ENCODE measurements around the gene FAM53A. TPM values are rescaled to one million over a fixed set of nuclear protein-coding genes. Genes with fewer than 3 reads are reported as not detected.

The FAM53A gene
- total RNA-seq, 4 donors from 2014 or later, result 6.1 to 33.7 (median 13.6) TPM

DNA sequence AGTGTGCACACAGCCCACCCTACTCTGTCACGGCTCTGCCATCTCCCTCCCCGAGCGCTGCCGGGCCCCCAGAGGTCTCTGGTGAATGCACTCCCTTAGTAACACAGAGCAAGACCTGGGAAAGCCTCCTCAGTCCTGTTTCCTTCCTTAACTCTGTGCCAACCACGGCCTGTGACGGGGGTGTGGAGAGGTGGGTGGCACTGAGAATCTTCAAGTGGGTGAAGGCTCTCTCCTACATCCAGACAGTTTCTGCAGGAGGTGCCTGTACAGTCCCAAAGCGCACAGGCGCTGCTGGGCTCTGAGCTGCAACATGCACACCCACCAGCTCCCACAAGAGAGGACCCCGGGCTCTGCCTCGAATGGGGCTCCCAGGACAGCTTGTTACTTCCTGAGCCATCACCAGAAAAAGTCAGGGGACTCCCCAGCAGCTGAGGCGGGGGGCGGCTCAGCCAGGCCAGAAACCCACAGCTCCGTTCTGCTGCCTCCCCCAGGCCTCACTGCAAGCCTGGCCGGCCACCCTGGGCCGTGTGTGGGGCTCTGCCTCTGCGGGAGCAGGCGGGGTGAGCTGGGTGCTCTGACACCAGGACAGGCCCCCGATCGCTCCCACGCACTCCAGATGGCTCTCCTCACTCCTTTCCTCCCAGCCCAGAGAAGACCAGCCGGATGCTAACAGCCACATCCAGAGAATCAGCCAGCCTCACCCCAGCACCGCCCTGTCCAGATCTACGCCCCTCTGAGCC, 29.7 kb downstream of the FAM53A start:
- H3K27ac ChIP-seq, result no peak overlapping the region
- peaks cover 0 to 29% (median 0%) of the 10 kb centered on the region in 3 donors for H3K36me3 ChIP-seq
- no peak for DNase-seq (ENCODE audit: low spot score in 2 of 2)
- H3K9me3 ChIP-seq, result no peaks in the 10 kb centered on the region
- WGBS, 2 donors, result 82 to 93% methylated on average over 16 of the region's 23 CpGs
- no peaks in the 10 kb centered on the region for H3K4me1 ChIP-seq
- no peak overlapping the region for H3K4me3 ChIP-seq
- no peak for TF ChIP-seq POLR2A (IDR thresholded peaks at IDR 0.05)
- TF ChIP-seq, protein P1, sequence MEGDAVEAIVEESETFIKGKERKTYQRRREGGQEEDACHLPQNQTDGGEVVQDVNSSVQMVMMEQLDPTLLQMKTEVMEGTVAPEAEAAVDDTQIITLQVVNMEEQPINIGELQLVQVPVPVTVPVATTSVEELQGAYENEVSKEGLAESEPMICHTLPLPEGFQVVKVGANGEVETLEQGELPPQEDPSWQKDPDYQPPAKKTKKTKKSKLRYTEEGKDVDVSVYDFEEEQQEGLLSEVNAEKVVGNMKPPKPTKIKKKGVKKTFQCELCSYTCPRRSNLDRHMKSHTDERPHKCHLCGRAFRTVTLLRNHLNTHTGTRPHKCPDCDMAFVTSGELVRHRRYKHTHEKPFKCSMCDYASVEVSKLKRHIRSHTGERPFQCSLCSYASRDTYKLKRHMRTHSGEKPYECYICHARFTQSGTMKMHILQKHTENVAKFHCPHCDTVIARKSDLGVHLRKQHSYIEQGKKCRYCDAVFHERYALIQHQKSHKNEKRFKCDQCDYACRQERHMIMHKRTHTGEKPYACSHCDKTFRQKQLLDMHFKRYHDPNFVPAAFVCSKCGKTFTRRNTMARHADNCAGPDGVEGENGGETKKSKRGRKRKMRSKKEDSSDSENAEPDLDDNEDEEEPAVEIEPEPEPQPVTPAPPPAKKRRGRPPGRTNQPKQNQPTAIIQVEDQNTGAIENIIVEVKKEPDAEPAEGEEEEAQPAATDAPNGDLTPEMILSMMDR (IDR thresholded peaks at IDR 0.05), result no peak
- no peak for TF ChIP-seq EP300 (IDR thresholded peaks at IDR 0.05)
- no peaks in the 10 kb centered on the region for H3K27me3 ChIP-seq

DNA sequence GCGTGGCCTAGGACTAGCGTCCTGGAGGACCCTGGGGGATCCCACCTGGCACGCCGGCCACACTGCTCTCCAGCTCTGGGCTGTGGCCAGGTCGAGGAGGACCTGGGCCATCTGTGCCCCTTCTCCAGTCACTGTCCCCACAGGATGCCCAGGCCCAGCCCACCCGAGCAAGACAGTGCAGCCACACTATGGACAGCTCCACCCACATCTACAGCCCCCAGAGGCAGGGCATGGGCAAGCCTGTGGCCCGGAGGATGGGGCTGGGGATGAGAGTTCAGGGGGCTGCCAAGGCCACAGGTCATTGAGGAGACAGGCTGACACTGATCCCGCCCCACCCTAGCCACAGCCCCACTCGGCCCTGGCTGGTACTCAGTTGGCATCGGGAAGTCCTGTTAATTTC, 30.3 kb downstream of the FAM53A start:
- 90 to 95% methylated on average over 5 to 8 of the region's 10 CpGs for WGBS, 2 donors
- no peaks in the 10 kb centered on the region for H3K9me3 ChIP-seq
- H3K36me3 ChIP-seq, result peaks cover 0 to 25% (median 0%) of the 10 kb centered on the region in 3 donors
- H3K4me3 ChIP-seq, result no peak overlapping the region
- H3K27ac ChIP-seq, result no peak overlapping the region
- no peak for DNase-seq (ENCODE audit: low spot score in 2 of 2)
- H3K4me1 ChIP-seq, result no peaks in the 10 kb centered on the region
- TF ChIP-seq POLR2A (IDR thresholded peaks at IDR 0.05) (no peak), EP300 (IDR thresholded peaks at IDR 0.05) (no peak)
- TF ChIP-seq, protein P1 (IDR thresholded peaks at IDR 0.05), result no peak
- no peaks in the 10 kb centered on the region for H3K27me3 ChIP-seq

DNA sequence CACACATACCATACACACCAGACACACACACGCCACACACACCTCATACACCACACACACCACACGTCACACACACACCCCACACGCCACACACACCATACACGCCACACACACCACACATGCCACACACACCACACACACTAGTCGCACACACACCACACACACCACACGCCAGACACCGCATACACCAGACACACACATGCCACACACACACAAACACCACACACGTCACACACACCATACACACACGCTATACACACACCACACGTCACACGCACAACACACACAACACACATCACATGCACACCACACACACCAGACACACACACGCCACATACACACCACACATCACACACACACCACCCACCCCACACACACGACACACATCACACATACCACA, 32.0 kb downstream of the FAM53A start:
- Histone ChIP-seq H3K27ac (no peak overlapping the region), H3K4me3 (no peak overlapping the region), H3K9me3 (no peaks in the 10 kb centered on the region), H3K36me3 (peaks cover 0 to 25% (median 0%) of the 10 kb centered on the region in 3 donors), H3K27me3 (no peaks in the 10 kb centered on the region), H3K4me1 (no peaks in the 10 kb centered on the region)
- DNase-seq (ENCODE audit: low spot score in 2 of 2), result no peak
- 94 to 95% methylated on average over 13 of the region's 13 CpGs for WGBS, 2 donors
- TF ChIP-seq POLR2A (IDR thresholded peaks at IDR 0.05) (no peak), EP300 (IDR thresholded peaks at IDR 0.05) (no peak)
- TF ChIP-seq, protein P1 (IDR thresholded peaks at IDR 0.05), result no peak

DNA sequence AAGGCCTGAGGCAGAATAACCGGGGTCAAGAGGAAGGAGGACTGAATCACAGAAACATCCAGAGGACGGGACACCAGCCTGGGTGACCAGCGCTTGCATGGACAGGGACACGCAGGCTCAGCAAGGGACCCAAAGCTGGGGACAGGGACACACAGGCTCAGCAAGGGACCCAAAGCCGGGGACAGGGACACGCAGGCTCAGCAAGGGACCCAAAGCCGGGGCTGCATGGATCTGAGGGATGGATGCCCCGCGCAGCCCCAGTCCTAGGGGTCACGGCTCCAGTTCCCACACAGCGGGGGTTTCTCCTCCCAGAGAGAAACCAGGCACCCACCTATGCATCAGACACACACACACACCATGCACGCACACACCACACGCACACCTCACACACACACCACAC, 32.5 kb downstream of the FAM53A start:
- Histone ChIP-seq H3K36me3 (peaks cover 0 to 20% (median 0%) of the 10 kb centered on the region in 3 donors), H3K27ac (no peak overlapping the region), H3K4me3 (no peak overlapping the region), H3K9me3 (no peaks in the 10 kb centered on the region), H3K27me3 (no peaks in the 10 kb centered on the region), H3K4me1 (no peaks in the 10 kb centered on the region)
- 87 to 93% methylated on average over 13 of the region's 13 CpGs for WGBS, 2 donors
- no peak for DNase-seq (ENCODE audit: low spot score in 2 of 2)
- TF ChIP-seq, protein P1 (IDR thresholded peaks at IDR 0.05), result no peak
- TF ChIP-seq EP300 (IDR thresholded peaks at IDR 0.05), result no peak
- no peak for TF ChIP-seq POLR2A (IDR thresholded peaks at IDR 0.05)

DNA sequence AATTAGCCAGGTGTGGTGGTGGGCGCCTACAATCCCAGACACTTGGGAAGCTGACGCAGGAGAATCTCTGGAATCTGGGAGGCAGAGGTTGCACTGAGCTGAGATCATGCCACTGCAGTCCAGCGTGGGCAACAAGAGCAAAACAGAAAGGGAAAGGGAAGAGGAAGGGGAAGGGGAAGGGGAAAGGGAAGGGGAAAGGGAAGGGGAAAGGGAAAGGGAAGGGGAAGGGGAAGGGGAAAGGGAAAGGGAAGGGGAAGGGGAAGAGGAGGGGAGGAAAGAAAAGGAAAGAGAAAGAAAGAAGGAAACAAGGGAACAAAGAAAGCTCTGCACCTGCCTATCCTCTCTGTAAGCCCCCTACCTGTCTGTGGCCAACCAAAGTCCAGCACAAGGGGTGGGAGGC, 35.2 kb downstream of the FAM53A start:
- H3K27me3 ChIP-seq, result no peaks in the 10 kb centered on the region
- no peak for DNase-seq (ENCODE audit: low spot score in 2 of 2)
- no peak overlapping the region for H3K27ac ChIP-seq
- TF ChIP-seq POLR2A (IDR thresholded peaks at IDR 0.05), result no peak
- TF ChIP-seq, protein P1 (IDR thresholded peaks at IDR 0.05), result no peak
- TF ChIP-seq EP300 (IDR thresholded peaks at IDR 0.05), result no peak
- WGBS, 2 donors, result 68 to 69% methylated on average over 3 of the region's 3 CpGs
- no peaks in the 10 kb centered on the region for H3K36me3 ChIP-seq
- H3K4me3 ChIP-seq, result no peak overlapping the region
- H3K4me1 ChIP-seq, result peaks cover 0 to 9% (median 0%) of the 10 kb centered on the region in 4 donors
- no peaks in the 10 kb centered on the region for H3K9me3 ChIP-seq
